Measurements from ENCODE around the gene RNASEH2C.

RNASEH2C gene

GRCh38 chr11:65717906-65718305 lies 2.7 kb downstream of the RNASEH2C start:
- H3K4me3 ChIP-seq (ENCODE audit: control insufficient read depth, low read depth, low read length) = no peak overlapping the region
- DNase-seq (ENCODE audit: low read depth) = no peak
- no peak for TF ChIP-seq CTCF (IDR thresholded peaks at IDR 0.05; ENCODE audit: control insufficient read depth, insufficient read depth, low read depth, low read length, missing control alignments)

DNA sequence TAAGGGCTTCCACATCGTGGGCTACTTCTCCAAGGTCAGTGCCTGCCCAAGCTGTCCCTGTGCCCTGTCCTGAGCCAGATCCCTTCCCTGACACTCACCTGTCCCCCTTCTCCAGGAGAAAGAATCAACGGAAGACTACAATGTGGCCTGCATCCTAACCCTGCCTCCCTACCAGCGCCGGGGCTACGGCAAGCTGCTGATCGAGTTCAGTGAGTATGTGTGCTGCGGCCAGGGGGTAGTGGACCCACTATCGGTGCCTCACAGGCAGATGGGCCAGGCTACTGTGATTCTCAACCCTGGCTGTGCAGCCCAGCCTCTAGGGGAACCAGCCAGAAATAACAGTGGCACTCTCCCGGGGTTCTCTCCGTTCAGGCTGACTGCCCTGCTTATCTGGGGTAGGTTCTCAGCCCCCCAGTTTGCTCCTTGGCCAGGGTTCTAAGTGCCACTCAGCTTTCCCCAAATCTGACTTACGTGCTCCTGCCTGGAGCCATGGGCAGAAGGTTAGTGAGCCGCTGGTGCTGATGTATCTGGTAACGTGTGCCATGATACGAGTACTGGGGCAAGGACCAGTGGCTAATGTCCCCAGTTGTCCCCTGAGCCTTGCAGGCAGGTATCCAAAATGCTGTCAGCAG lies 3.7 kb downstream of the RNASEH2C start:
- DNase-seq (ENCODE audit: low read depth) = no peak
- no peak for TF ChIP-seq CTCF (IDR thresholded peaks at IDR 0.05; ENCODE audit: control insufficient read depth, insufficient read depth, low read depth, low read length, missing control alignments)
- no peak overlapping the region for H3K4me3 ChIP-seq (ENCODE audit: control insufficient read depth, low read depth, low read length)

DNA sequence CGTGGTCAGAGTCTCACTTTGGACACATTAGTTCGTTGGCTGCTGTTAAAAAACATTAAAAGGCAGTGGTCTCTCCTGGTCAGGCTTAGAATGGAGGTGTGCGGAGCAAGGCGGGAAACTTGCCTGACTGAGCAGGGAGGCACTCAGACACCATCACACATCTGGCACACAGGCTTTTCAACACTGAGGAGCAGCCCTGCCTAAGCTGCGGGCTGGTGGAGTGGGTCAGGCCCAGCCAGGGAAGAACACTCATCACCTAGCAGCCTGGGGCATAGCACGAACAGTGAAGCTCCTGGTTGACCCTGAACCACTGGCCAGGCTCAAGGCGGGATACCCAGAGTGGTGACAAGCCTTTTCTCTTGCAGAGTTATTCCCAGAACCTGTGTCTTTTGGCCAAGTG lies 4.3 kb downstream of the RNASEH2C start:
- no peak overlapping the region for H3K4me3 ChIP-seq (ENCODE audit: control insufficient read depth, low read depth, low read length)
- no peak for DNase-seq (ENCODE audit: low read depth)
- no peak for TF ChIP-seq CTCF (IDR thresholded peaks at IDR 0.05; ENCODE audit: control insufficient read depth, insufficient read depth, low read depth, low read length, missing control alignments)

GRCh38 chr11:65714433-65714832 lies 6.2 kb downstream of the RNASEH2C start:
- no peak for DNase-seq (ENCODE audit: low read depth)
- no peak for TF ChIP-seq CTCF (IDR thresholded peaks at IDR 0.05; ENCODE audit: control insufficient read depth, insufficient read depth, low read depth, low read length, missing control alignments)
- no peak overlapping the region for H3K4me3 ChIP-seq (ENCODE audit: control insufficient read depth, low read depth, low read length)

DNA sequence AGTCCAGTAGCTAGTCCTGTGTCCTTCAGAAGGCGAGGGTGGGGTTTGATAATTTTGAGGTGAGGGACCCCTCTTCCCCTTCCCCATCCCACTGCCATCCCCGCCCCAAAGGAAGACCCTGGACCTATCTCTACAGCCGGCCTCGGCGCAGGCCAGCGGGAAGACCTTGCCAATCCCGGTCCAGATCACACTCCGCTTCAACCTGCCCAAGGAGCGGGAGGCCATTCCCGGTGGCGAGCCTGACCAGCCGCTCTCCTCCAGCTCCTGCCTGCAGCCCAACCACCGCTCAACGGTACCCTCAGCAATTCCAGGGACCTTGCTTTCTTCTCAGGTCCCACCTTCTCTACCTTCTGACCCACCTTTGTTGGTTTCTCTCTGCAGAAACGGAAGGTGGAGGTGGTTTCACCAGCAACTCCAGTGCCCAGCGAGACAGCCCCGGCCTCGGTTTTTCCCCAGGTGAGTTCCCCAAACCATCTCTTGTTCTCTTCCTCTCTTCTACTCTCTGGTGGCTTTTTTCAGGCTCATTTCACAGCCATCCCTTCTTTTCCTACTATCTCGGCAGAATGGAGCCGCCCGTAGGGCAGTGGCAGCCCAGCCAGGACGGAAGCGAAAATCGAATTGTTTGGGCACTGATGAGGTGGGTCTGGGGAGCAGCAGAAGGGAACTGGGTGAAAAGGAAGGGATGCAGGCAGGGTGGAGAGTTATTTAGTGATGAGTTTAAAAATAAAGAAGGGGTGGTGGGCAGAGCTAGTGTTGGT lies 7.2 kb downstream of the RNASEH2C start:
- DNase-seq (ENCODE audit: low read depth) = no peak
- H3K4me3 ChIP-seq (ENCODE audit: control insufficient read depth, low read depth, low read length) = peak overlapping the region; percentile 59
- no peak for TF ChIP-seq CTCF (IDR thresholded peaks at IDR 0.05; ENCODE audit: control insufficient read depth, insufficient read depth, low read depth, low read length, missing control alignments)

DNA sequence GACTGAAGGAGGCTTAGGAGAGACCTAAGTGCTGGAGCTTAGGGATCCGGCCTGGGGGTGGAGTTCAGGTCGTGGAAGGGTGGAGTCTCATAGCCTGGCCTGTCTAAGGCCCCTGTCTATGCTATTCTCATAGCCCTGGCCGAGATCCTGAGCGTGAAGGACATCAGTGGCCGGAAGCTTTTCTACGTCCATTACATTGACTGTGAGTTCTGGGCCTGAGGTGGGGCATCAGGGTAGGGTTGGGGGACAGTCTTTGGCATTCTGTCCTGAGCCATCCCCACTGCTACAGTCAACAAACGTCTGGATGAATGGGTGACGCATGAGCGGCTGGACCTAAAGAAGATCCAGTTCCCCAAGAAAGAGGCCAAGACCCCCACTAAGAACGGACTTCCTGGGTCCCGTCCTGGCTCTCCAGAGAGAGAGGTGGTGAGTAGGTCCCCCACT lies 7.9 kb downstream of the RNASEH2C start:
- DNase-seq (ENCODE audit: low read depth) = no peak
- TF ChIP-seq CTCF (IDR thresholded peaks at IDR 0.05; ENCODE audit: control insufficient read depth, insufficient read depth, low read depth, low read length, missing control alignments) = no peak
- H3K4me3 ChIP-seq (ENCODE audit: control insufficient read depth, low read depth, low read length) = peak overlapping the region; percentile 59

Data from AG09309 (cell line).